HEK293 (cell line): ENCODE results near the gene HTR6.

Experiments used
- CTCF ChIA-PET: fragments of 350-600 bp; formaldehyde crosslinking; extraction: SDS; loops from one replicate; lab custom pipeline; 2021; ENCODE audit warnings: antibody characterized with exemption; lab: Yijun Ruan, JAX
- POLR2A ChIA-PET: fragments of 300-600 bp; formaldehyde crosslinking; extraction: SDS; loops from one replicate; lab custom pipeline; 2020; ENCODE audit warnings: antibody characterized with exemption, inconsistent platforms; lab: Yijun Ruan, JAX
- H3K27ac ChIP-seq: fragments of 200-500 bp; sonication (Bioruptor generic); 2 replicates; pipeline ENCODE4 v1.5.1; 2014; ENCODE audit warnings: low read depth, low read length, control low read depth, inconsistent platforms; ENCODE audit errors: extremely low read depth
- H3K36me3 ChIP-seq, 2 experiments: fragments of 200-500 bp in 1 of 2; sonication (Bioruptor generic) in 1 of 2; 1 replicate in 1 of 2; 2 replicates in 1 of 2; pipeline ENCODE4 v1.5.1; 2014 to 2017; ENCODE audit warnings: inconsistent platforms in 2 of 2, low read length in 2 of 2; ENCODE audit not compliant: control insufficient read depth in 2 of 2, insufficient read depth in 1 of 2
- H3K4me1 ChIP-seq: fragments of 200-500 bp; sonication (Bioruptor generic); 2 replicates; pipeline ENCODE4 v1.5.1; 2014; ENCODE audit warnings: mild to moderate bottlenecking, low read length, inconsistent platforms; ENCODE audit not compliant: control insufficient read depth, insufficient read depth
- H3K4me3 ChIP-seq: 2 replicates; pipeline ENCODE4 v1.5.1; 2011; ENCODE audit warnings: low read depth, mild to moderate bottlenecking, control low read depth, low read length, moderate library complexity
- H3K9me3 ChIP-seq: fragments of 200-500 bp; sonication (Bioruptor generic); 2 replicates; pipeline ENCODE4 v1.5.1; 2014; ENCODE audit warnings: low read depth, low read length, inconsistent platforms; ENCODE audit not compliant: control insufficient read depth, insufficient read depth
- BCL11A ChIP-seq: fragments of 450-650 bp; formaldehyde crosslinking; IDR thresholded peaks from 2 replicates; pipeline ENCODE4 v1.5.1; 2016; ENCODE audit warnings: low read depth, missing biosample characterization, missing genetic modification characterization
- BCL11B ChIP-seq: fragments of 450-650 bp; formaldehyde crosslinking; IDR thresholded peaks from 2 replicates; pipeline ENCODE4 v1.5.1; 2016; ENCODE audit warnings: low read depth, missing biosample characterization, missing genetic modification characterization
- GLIS1 ChIP-seq: fragments of 450-650 bp; formaldehyde crosslinking; IDR thresholded peaks from 2 replicates; pipeline ENCODE4 v1.5.1; 2016; ENCODE audit warnings: missing biosample characterization, missing genetic modification characterization
- HOXA7 ChIP-seq: sonication (generic); formaldehyde crosslinking; IDR thresholded peaks from 2 replicates; pipeline ENCODE4 v1.8.1; 2022; ENCODE audit warnings: missing genetic modification reagents, borderline replicate concordance
- KLF1 ChIP-seq: fragments of 450-650 bp; formaldehyde crosslinking; IDR thresholded peaks from 2 replicates; pipeline ENCODE4 v1.5.1; 2016; ENCODE audit warnings: missing biosample characterization, missing genetic modification characterization
- MZF1 ChIP-seq: fragments of 450-650 bp; formaldehyde crosslinking; IDR thresholded peaks from 2 replicates; pipeline ENCODE4 v1.5.1; 2017; ENCODE audit warnings: missing biosample characterization, missing genetic modification characterization, borderline replicate concordance
- ZBTB21 ChIP-seq: fragments of 450-650 bp; formaldehyde crosslinking; IDR thresholded peaks from 2 replicates; pipeline ENCODE4 v1.5.1; 2017; ENCODE audit warnings: missing biosample characterization, missing genetic modification characterization
- ZNF211 ChIP-seq: fragments of 450-650 bp; formaldehyde crosslinking; IDR thresholded peaks from 2 replicates; pipeline ENCODE4 v1.5.1; 2016; ENCODE audit warnings: low read depth, missing biosample characterization, missing genetic modification characterization
- ZNF214 ChIP-seq: fragments of 450-650 bp; formaldehyde crosslinking; IDR thresholded peaks from 2 replicates; pipeline ENCODE4 v1.5.1; 2017; ENCODE audit warnings: missing biosample characterization, mild to moderate bottlenecking, missing genetic modification characterization, borderline replicate concordance
- ZNF239 ChIP-seq: fragments of 450-650 bp; formaldehyde crosslinking; IDR thresholded peaks from 2 replicates; pipeline ENCODE4 v1.5.1; 2016; ENCODE audit warnings: missing biosample characterization, missing genetic modification characterization
- ZNF266 ChIP-seq: fragments of 450-650 bp; formaldehyde crosslinking; IDR thresholded peaks from 2 replicates; pipeline ENCODE4 v1.5.1; 2016; ENCODE audit warnings: missing biosample characterization, missing genetic modification characterization, low read depth
- ZNF274 ChIP-seq, 2 experiments: fragments of 200-500 bp in 1 of 2; fragments of 450-650 bp in 1 of 2; sonication (Bioruptor generic) in 1 of 2; formaldehyde crosslinking in 1 of 2; IDR thresholded peaks; 2 replicates each; pipeline versions ENCODE4 v1.5.1 to v1.6.1; 2014 to 2016; ENCODE audit warnings: borderline replicate concordance in 1 of 2, inconsistent platforms in 1 of 2, low read length in 1 of 2, missing biosample characterization in 1 of 2, missing genetic modification characterization in 1 of 2
- ZNF335 ChIP-seq: fragments of 450-650 bp; formaldehyde crosslinking; conservative IDR thresholded peaks from 2 replicates; pipeline ENCODE4 v1.5.1; 2016; ENCODE audit warnings: missing biosample characterization, missing genetic modification characterization
- ZNF354C ChIP-seq: fragments of 450-650 bp; formaldehyde crosslinking; IDR thresholded peaks from 2 replicates; pipeline ENCODE4 v1.5.1; 2016; ENCODE audit warnings: missing biosample characterization, missing genetic modification characterization, low read depth, borderline replicate concordance
- ZNF362 ChIP-seq: fragments of 450-650 bp; formaldehyde crosslinking; IDR thresholded peaks from 2 replicates; pipeline ENCODE4 v1.5.1; 2016; ENCODE audit warnings: missing biosample characterization, missing genetic modification characterization
- ZNF394 ChIP-seq: fragments of 450-650 bp; formaldehyde crosslinking; IDR thresholded peaks from 2 replicates; pipeline ENCODE4 v1.5.1; 2016; ENCODE audit warnings: missing biosample characterization, missing genetic modification characterization, mild to moderate bottlenecking, moderate library complexity, borderline replicate concordance
- ZNF433 ChIP-seq: fragments of 450-650 bp; formaldehyde crosslinking; IDR thresholded peaks from 2 replicates; pipeline ENCODE4 v1.5.1; 2016; ENCODE audit warnings: missing biosample characterization, missing genetic modification characterization, low read depth
- ZNF549 ChIP-seq: fragments of 450-650 bp; IDR thresholded peaks from 2 replicates; pipeline ENCODE4 v1.5.1; 2018; ENCODE audit warnings: missing biosample characterization, missing genetic modification characterization, mild to moderate bottlenecking, inconsistent platforms, moderate library complexity
- ZNF623 ChIP-seq: fragments of 450-650 bp; formaldehyde crosslinking; IDR thresholded peaks from 2 replicates; pipeline ENCODE4 v1.5.1; 2016; ENCODE audit warnings: missing biosample characterization, missing genetic modification characterization
- ZNF776 ChIP-seq: fragments of 450-650 bp; formaldehyde crosslinking; IDR thresholded peaks from 2 replicates; pipeline ENCODE4 v1.5.0; 2017; ENCODE audit warnings: missing biosample characterization, missing genetic modification characterization, borderline replicate concordance
- ZNF777 ChIP-seq: fragments of 450-650 bp; formaldehyde crosslinking; IDR thresholded peaks from 2 replicates; pipeline ENCODE4 v1.5.1; 2017; ENCODE audit warnings: missing biosample characterization, missing genetic modification characterization, borderline replicate concordance
- ZNF785 ChIP-seq: fragments of 450-650 bp; formaldehyde crosslinking; IDR thresholded peaks from 2 replicates; pipeline ENCODE4 v1.5.1; 2016; ENCODE audit warnings: missing biosample characterization, missing genetic modification characterization
- ZSCAN23 ChIP-seq: fragments of 450-650 bp; formaldehyde crosslinking; IDR thresholded peaks from 2 replicates; pipeline ENCODE4 v1.5.1; 2016; ENCODE audit warnings: missing biosample characterization, missing genetic modification characterization

Gene HTR6

GRCh38 chr1:19654386-19654785 is 10.3 kb upstream of the HTR6 start:
- no peaks in the 10 kb centered on the region for H3K9me3 ChIP-seq
- no peaks in the 10 kb centered on the region for H3K4me1 ChIP-seq
- POLR2A ChIA-PET: interaction anchor here (0.5 to 1.4 kb wide), 2 partner anchors 14 to 249 kb away, joined by 3 read pairs; no protein-coding TSS in a partner anchor
- no peak for TF ChIP-seq KLF1
- TF ChIP-seq ZSCAN23: no peak
- TF ChIP-seq ZBTB21: no peak
- no peak for TF ChIP-seq MZF1
- no peak for TF ChIP-seq ZNF335 (tag by site-specific recombination)
- no peak for TF ChIP-seq ZNF362 (tag by site-specific recombination)
- TF ChIP-seq HOXA7: no peak
- TF ChIP-seq ZNF266: no peak
- TF ChIP-seq ZNF776: no peak
- TF ChIP-seq, all 188 proteins: peak for 0
- H3K36me3 ChIP-seq: no peaks in the 10 kb centered on the region
- H3K4me3 ChIP-seq: no peak overlapping the region
- H3K27ac ChIP-seq: no peak overlapping the region
- CTCF ChIA-PET: interaction anchor here (0.5 to 2.9 kb wide), 58 partner anchors 8 to 1179 kb away, joined by 3 to 12 read pairs (median 4); partner anchors contain the start of genes EMC1 and MRTO4

- no peaks in the 10 kb centered on the region for H3K9me3 ChIP-seq
- H3K4me1 ChIP-seq: no peaks in the 10 kb centered on the region
- ChIA-PET POLR2A (interaction anchor here (1.4 kb wide), 1 partner anchor 15 kb away, joined by 3 read pairs; no protein-coding TSS in a partner anchor), CTCF (interaction anchor here (0.6 to 2.9 kb wide), 12 partner anchors 7 to 771 kb away, joined by 3 to 12 read pairs (median 4); no protein-coding TSS in a partner anchor)
- TF ChIP-seq ZNF776: no peak
- TF ChIP-seq BCL11A (tag by site-specific recombination): no peak
- no peak for TF ChIP-seq ZNF211
- TF ChIP-seq ZNF394: no peak
- no peak for TF ChIP-seq ZNF777 (tag by site-specific recombination)
- no peak for TF ChIP-seq ZNF354C (tag by site-specific recombination)
- H3K4me3 ChIP-seq: no peak overlapping the region
- no peak overlapping the region for H3K27ac ChIP-seq
- no peaks in the 10 kb centered on the region for H3K36me3 ChIP-seq
These were observed 9.6 kb upstream of the HTR6 start for GRCh38 chr1:19654886-19655717.

GRCh38 chr1:19655718-19656080 is 9.0 kb upstream of the HTR6 start:
- TF ChIP-seq ZNF623 (tag by site-specific recombination) (peak; percentile 91), ZNF214 (tag by site-specific recombination) (no peak)
- POLR2A ChIA-PET: interaction anchor here (1.0 kb wide), 1 partner anchor 394 kb away, joined by 3 read pairs; no protein-coding TSS in a partner anchor
- CTCF ChIA-PET: interaction anchor here (0.5 to 0.9 kb wide), 3 partner anchors 282 to 350 kb away, joined by 3 read pairs; no protein-coding TSS in a partner anchor

GRCh38 chr1:19656134-19656779 is 8.4 kb upstream of the HTR6 start:
- H3K36me3 ChIP-seq: no peaks in the 10 kb centered on the region
- no peaks in the 10 kb centered on the region for H3K4me1 ChIP-seq
- H3K4me3 ChIP-seq: no peak overlapping the region
- ChIA-PET POLR2A (interaction anchor here (1.0 kb wide), 1 partner anchor 395 kb away, joined by 3 read pairs; no protein-coding TSS in a partner anchor), CTCF (interaction anchor here (0.5 to 0.9 kb wide), 3 partner anchors 282 to 351 kb away, joined by 3 read pairs; no protein-coding TSS in a partner anchor)
- no peak overlapping the region for H3K27ac ChIP-seq
- H3K9me3 ChIP-seq: no peaks in the 10 kb centered on the region
- no peak for TF ChIP-seq GLIS1
- TF ChIP-seq ZNF239 (tag by site-specific recombination): no peak
- no peak for TF ChIP-seq ZNF785 (tag by site-specific recombination)
- no peak for TF ChIP-seq ZNF549 (tag by site-specific recombination)
- TF ChIP-seq ZNF274 (IDR thresholded peaks at IDR 0.05; ENCODE audit: low read length): no peak
- no peak for TF ChIP-seq ZNF274 (tag by site-specific recombination; IDR thresholded peaks at IDR 0.05; ENCODE audit: borderline replicate concordance)
- TF ChIP-seq BCL11B (tag by site-specific recombination): no peak
- no peak for TF ChIP-seq ZNF777 (tag by site-specific recombination)
- no peak for TF ChIP-seq ZNF433 (tag by site-specific recombination)

More at GRCh38 chr1:19655718-19656080, 9.0 kb upstream of the HTR6 start:
- no peak overlapping the region for H3K27ac ChIP-seq
- no peaks in the 10 kb centered on the region for H3K9me3 ChIP-seq
- no peak overlapping the region for H3K4me3 ChIP-seq
- no peaks in the 10 kb centered on the region for H3K4me1 ChIP-seq
- H3K36me3 ChIP-seq: no peaks in the 10 kb centered on the region
